ENCODE measurements around the gene C12orf57.

The C12orf57 gene

DNA sequence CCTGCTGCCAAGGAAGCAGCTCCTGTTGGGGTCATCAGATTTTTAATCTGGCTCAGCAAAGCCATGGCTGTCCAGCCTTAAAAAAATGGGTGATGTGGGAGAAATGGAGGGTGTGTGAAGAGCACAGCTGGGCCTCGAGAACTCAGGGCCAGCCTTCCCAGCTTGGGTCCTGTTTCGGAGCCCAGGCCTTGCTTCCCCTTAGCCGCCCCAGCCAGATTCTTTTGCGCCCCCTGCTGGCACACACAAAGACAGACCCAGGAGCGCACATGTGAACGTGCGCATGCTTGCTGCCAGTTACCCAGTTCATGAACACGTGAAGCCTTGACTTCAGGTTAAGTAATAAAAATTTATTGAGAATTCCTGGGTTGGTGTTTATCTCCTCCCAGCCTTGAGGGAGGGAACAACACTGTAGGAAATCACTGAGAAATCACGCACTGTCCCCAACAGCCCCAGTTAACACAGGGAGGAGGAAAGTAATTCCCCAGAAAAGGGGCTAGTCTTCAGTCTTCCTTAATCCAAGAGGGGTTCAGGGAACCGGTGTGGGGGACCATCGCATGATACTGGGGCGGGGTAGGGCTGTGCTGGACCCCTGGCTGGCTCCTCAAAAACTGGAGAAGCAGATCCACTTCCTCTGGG lies 21.3 kb downstream of the C12orf57 start:
- Histone ChIP-seq H3K27ac (ENCODE audit: low read length) (no peak overlapping the region), H3K9me3 (ENCODE audit: insufficient read depth, low read depth, low read length) (no peaks in the 10 kb centered on the region), H3K9ac (ENCODE audit: low read depth, low read length) (no peak overlapping the region), H3K4me1 (ENCODE audit: insufficient read depth, low read length) (peaks cover 28% of the 10 kb centered on the region), H3K27me3 (ENCODE audit: insufficient read depth, low read length) (no peaks in the 10 kb centered on the region), H3K36me3 (ENCODE audit: insufficient read depth, low read depth, low read length) (peaks cover 52% of the 10 kb centered on the region), H3K4me3 (ENCODE audit: low read length) (no peak overlapping the region)

DNA sequence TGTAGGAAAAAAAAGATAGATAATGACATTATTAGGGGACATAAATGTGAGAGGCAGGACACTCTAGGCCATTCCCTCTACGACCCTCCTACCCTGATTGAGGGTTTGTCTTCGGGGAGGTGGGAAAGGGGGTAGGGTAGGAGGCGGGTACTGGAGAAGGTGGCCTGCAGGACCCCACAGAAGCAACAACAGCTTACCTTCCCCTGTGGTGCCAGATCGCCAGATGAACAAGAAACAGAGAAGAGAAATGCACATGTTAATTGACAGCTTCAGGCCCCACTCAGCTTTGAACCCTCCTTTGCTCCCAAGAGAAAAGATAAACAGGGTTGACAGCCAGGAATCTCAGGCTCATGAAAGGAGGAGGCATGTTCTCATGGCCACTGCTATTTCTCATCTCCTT lies 21.9 kb downstream of the C12orf57 start:
- H3K36me3 ChIP-seq (ENCODE audit: insufficient read depth, low read depth, low read length), result peaks cover 52% of the 10 kb centered on the region
- no peak overlapping the region for H3K27ac ChIP-seq (ENCODE audit: low read length)
- no peaks in the 10 kb centered on the region for H3K27me3 ChIP-seq (ENCODE audit: insufficient read depth, low read length)
- no peak overlapping the region for H3K4me3 ChIP-seq (ENCODE audit: low read length)
- peaks cover 25% of the 10 kb centered on the region for H3K4me1 ChIP-seq (ENCODE audit: insufficient read depth, low read length)
- H3K9me3 ChIP-seq (ENCODE audit: insufficient read depth, low read depth, low read length), result no peaks in the 10 kb centered on the region
- H3K9ac ChIP-seq (ENCODE audit: low read depth, low read length), result no peak overlapping the region

DNA sequence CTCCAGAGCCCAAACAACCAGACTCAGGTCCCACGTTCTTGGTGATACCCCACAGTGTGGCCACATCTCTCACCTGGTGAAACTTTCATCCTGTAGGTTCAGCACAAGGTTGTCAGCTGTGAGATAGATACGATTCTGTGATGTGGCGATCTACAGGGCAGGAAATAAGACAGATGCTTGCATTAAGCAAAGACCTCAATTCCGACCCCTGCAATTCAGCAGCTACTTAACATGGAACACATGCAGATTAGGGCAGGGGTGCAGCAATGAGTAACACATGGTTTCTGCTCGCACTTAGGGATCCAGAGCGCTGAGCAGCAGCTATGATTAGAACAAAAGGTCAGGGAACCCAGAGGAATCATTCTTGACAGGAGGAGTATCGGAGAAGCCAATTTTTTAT lies 22.5 kb downstream of the C12orf57 start:
- H3K36me3 ChIP-seq (ENCODE audit: insufficient read depth, low read depth, low read length), result peaks cover 52% of the 10 kb centered on the region
- peaks cover 21% of the 10 kb centered on the region for H3K4me1 ChIP-seq (ENCODE audit: insufficient read depth, low read length)
- no peaks in the 10 kb centered on the region for H3K27me3 ChIP-seq (ENCODE audit: insufficient read depth, low read length)
- no peak overlapping the region for H3K4me3 ChIP-seq (ENCODE audit: low read length)
- H3K9me3 ChIP-seq (ENCODE audit: insufficient read depth, low read depth, low read length), result no peaks in the 10 kb centered on the region
- no peak overlapping the region for H3K9ac ChIP-seq (ENCODE audit: low read depth, low read length)
- no peak overlapping the region for H3K27ac ChIP-seq (ENCODE audit: low read length)

DNA sequence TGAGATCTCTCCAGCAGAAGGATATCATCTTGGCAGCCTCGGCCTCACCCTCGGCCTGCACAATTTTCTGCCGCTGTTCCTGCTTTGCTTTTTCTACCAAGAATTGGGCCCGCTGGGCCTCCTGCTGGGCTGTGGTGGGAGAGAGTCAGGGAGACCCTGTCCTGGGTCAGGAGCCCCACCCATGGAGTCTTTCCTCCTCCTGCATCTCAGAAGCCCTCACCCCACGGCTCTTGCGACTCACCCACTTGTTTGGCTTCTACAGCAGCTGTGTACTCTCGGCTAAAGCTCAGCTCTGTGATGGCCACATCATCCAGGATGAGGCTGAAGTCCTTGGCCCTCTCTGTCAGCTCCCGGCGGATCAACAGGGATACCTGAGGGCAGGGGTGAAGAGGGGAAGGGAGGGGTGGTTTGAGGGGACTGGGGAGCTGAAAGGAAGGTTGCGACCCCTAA lies 23.9 kb downstream of the C12orf57 start:
- Histone ChIP-seq H3K27ac (ENCODE audit: low read length) (no peak overlapping the region), H3K27me3 (ENCODE audit: insufficient read depth, low read length) (no peaks in the 10 kb centered on the region), H3K36me3 (ENCODE audit: insufficient read depth, low read depth, low read length) (peaks cover 56% of the 10 kb centered on the region), H3K9me3 (ENCODE audit: insufficient read depth, low read depth, low read length) (no peaks in the 10 kb centered on the region), H3K4me3 (ENCODE audit: low read length) (no peak overlapping the region), H3K9ac (ENCODE audit: low read depth, low read length) (no peak overlapping the region), H3K4me1 (ENCODE audit: insufficient read depth, low read length) (peaks cover 12% of the 10 kb centered on the region)

DNA sequence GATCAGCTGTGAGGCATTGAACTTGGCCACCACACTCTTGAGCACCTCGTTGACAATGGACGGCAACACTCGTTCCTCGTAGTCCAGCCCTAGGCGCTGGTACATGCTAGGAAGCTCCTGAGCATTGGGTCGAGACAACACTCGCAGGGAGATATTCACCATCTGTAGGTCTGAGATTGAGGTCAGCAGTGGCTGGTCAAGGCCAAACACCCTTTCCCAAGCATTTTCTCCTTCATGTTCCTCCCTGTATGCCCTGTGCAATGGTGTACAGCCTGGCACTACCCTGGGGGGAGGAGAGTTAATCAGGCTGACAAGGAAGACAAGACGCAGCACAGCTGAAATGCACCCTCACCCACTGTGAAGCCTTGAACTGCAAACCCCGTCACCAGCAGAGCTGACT lies 24.6 kb downstream of the C12orf57 start:
- Histone ChIP-seq H3K4me1 (ENCODE audit: insufficient read depth, low read length) (peaks cover 10% of the 10 kb centered on the region), H3K27ac (ENCODE audit: low read length) (no peak overlapping the region), H3K36me3 (ENCODE audit: insufficient read depth, low read depth, low read length) (peaks cover 61% of the 10 kb centered on the region), H3K9me3 (ENCODE audit: insufficient read depth, low read depth, low read length) (no peaks in the 10 kb centered on the region), H3K9ac (ENCODE audit: low read depth, low read length) (peak overlapping the region; percentile 98; the same call in 1 of the 2 replicates), H3K4me3 (ENCODE audit: low read length) (peak overlapping the region; percentile 97; the same call in 1 of the 2 replicates), H3K27me3 (ENCODE audit: insufficient read depth, low read length) (no peaks in the 10 kb centered on the region)

DNA sequence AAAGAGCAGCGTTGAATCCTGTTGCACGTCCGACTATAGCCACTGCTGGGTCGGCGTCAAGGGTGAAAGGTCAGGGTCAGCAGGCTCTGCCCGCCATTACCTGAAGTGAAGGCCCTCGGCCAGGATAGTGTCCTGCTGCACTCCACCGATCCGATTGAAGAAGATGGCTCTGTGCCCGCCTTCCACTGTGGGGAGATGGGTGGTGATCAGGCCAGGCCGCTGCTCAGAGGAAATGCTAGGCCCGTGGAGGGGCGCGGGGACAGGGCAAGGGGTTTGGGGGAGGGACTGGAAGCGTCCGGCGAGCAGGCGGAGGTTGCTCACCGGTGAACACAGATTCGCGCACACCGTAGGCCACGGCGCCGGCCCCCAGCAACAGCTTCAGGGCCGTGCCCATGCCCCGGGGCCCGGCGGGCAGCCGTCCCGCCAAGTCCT lies 26.3 kb downstream of the C12orf57 start:
- H3K4me3 ChIP-seq (ENCODE audit: low read length), result peak overlapping the region; percentile 97
- peak overlapping the region; percentile 89 for H3K27ac ChIP-seq (ENCODE audit: low read length)
- peaks cover 10% of the 10 kb centered on the region for H3K4me1 ChIP-seq (ENCODE audit: insufficient read depth, low read length)
- peak overlapping the region; percentile 98 for H3K9ac ChIP-seq (ENCODE audit: low read depth, low read length)
- no peaks in the 10 kb centered on the region for H3K9me3 ChIP-seq (ENCODE audit: insufficient read depth, low read depth, low read length)
- H3K36me3 ChIP-seq (ENCODE audit: insufficient read depth, low read depth, low read length), result peaks cover 68% of the 10 kb centered on the region
- H3K27me3 ChIP-seq (ENCODE audit: insufficient read depth, low read length), result no peaks in the 10 kb centered on the region

DNA sequence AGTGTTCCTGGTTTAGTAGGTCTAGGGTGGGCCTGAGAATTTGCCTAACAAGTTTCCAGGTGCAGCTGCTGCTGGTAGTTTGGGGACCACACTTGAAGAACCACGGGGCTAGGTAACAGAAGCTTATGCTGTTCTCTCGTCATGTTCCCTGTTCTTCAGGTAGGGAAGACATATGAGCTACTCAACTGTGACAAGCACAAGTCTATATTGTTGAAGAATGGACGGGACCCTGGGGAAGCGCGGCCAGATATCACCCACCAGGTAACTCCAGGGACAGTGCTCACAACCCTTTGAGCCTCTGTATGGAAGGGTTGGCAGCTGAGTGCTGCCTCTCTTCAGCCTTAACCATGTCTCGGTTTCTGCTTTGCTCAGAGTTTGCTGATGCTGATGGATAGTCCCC lies 30.4 kb downstream of the C12orf57 start:
- Histone ChIP-seq H3K4me1 (ENCODE audit: insufficient read depth, low read length) (peaks cover 5% of the 10 kb centered on the region; the same call in 1 of the 2 replicates), H3K9ac (ENCODE audit: low read depth, low read length) (no peak overlapping the region), H3K27me3 (ENCODE audit: insufficient read depth, low read length) (no peaks in the 10 kb centered on the region), H3K4me3 (ENCODE audit: low read length) (no peak overlapping the region), H3K9me3 (ENCODE audit: insufficient read depth, low read depth, low read length) (no peaks in the 10 kb centered on the region), H3K27ac (ENCODE audit: low read length) (no peak overlapping the region), H3K36me3 (ENCODE audit: insufficient read depth, low read depth, low read length) (peaks cover 68% of the 10 kb centered on the region)

DNA sequence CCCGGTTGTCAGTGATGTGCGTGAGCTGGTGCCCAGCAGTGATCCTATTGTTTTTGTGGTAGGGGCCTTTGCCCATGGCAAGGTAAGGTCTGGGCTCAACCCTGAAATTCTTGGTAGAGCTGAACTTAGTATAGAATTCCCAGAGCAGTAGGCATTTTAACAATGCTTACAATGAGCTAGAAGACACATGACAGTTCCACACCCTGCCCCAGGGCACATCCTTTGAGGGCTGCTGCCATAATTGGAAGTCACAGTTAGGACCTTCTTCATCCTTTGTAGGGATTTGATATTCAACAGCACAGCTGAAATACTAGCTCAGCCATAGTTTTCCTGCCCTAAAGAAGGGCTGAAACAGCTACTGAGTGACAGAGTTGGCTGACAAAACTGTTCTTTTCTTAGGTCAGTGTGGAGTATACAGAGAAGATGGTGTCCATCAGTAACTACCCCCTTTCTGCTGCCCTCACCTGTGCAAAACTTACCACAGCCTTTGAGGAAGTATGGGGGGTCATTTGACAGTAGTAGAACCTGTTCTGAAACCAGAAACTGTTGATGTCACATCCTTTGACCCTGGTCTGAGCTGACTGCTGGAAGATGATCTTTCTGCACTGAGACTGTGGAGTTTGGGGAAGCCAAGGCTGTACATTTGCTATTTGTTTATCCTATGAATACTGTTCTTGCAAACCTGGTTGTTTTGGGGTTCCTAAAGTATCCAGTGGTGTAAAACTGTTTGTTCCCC lies 31.6 kb downstream of the C12orf57 start:
- Histone ChIP-seq H3K27ac (ENCODE audit: low read length) (no peak overlapping the region), H3K36me3 (ENCODE audit: insufficient read depth, low read depth, low read length) (peaks cover 78% of the 10 kb centered on the region)

DNA sequence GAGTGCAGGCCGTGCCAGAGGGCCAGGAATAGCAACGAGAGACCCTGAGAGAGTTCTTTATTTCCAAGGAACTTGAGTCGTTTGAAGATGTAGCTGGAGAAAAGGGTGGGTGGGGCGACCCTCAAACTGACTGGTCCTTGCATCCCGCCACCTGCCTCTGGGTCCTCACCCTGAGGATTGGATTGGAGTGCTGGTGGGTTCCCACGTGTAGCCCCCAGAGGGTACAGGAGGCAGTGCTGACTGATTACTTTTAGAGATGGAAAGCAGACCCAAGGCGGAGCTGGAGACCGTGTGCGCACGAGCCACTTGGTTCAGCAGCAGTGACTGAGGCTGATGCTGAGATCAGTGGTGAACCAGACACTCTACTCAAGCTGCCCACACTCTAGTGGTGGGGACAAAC lies 33.8 kb downstream of the C12orf57 start:
- Histone ChIP-seq H3K9me3 (ENCODE audit: insufficient read depth, low read depth, low read length) (no peaks in the 10 kb centered on the region), H3K27me3 (ENCODE audit: insufficient read depth, low read length) (no peaks in the 10 kb centered on the region), H3K9ac (ENCODE audit: low read depth, low read length) (no peak overlapping the region), H3K36me3 (ENCODE audit: insufficient read depth, low read depth, low read length) (peaks cover 96% of the 10 kb centered on the region), H3K27ac (ENCODE audit: low read length) (no peak overlapping the region), H3K4me3 (ENCODE audit: low read length) (no peak overlapping the region), H3K4me1 (ENCODE audit: insufficient read depth, low read length) (no peaks in the 10 kb centered on the region)

More for the DNA sequence above, 31.6 kb downstream of the C12orf57 start:
- no peaks in the 10 kb centered on the region for H3K27me3 ChIP-seq (ENCODE audit: insufficient read depth, low read length)
- peaks cover 3% of the 10 kb centered on the region; the same call in 1 of the 2 replicates for H3K4me1 ChIP-seq (ENCODE audit: insufficient read depth, low read length)
- H3K9me3 ChIP-seq (ENCODE audit: insufficient read depth, low read depth, low read length), result no peaks in the 10 kb centered on the region
- H3K9ac ChIP-seq (ENCODE audit: low read depth, low read length), result no peak overlapping the region
- H3K4me3 ChIP-seq (ENCODE audit: low read length), result no peak overlapping the region

DNA sequence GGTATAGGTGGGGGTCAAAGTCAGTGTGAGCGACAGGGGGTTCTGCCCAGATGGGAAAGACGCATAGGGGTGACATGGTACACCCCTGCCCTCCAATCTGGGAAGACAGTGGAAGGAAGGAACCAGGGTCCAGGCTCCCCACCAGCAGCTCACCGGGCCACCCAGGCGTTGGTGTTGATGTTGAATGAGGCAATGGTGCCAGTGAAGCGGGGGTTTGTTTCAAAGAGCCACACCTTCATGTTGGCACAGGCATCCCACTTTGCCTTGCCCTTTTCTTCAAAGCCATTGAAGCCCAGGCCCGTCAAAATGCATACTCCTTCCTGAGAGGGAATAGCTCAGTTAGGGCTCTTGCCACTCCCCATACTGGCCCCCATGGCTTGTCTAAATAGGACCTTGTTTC lies 34.4 kb downstream of the C12orf57 start:
- H3K36me3 ChIP-seq (ENCODE audit: insufficient read depth, low read depth, low read length), result peaks cover 95% of the 10 kb centered on the region
- no peaks in the 10 kb centered on the region for H3K4me1 ChIP-seq (ENCODE audit: insufficient read depth, low read length)
- H3K27ac ChIP-seq (ENCODE audit: low read length), result no peak overlapping the region
- no peak overlapping the region for H3K4me3 ChIP-seq (ENCODE audit: low read length)
- H3K9me3 ChIP-seq (ENCODE audit: insufficient read depth, low read depth, low read length), result no peaks in the 10 kb centered on the region
- no peak overlapping the region for H3K9ac ChIP-seq (ENCODE audit: low read depth, low read length)
- H3K27me3 ChIP-seq (ENCODE audit: insufficient read depth, low read length), result no peaks in the 10 kb centered on the region

DNA sequence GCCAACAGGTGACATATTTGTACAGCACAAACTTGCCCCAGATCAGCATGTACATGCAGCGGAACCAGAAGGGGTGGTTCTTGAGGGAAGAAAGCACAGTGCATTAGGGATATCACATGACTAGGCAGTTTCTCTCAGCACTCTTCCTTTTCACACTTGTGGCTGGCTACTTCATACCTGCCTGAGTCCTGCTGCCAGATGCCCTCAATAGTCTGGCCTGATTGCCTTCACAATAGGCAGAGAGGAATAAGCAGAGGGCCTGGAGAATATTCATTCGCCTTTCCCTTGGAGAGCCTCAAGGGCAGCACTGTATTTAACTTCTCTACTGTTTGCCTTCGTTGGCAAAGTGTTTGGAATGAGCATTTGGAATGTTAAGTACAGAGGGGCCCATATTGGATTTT lies 34.8 kb downstream of the C12orf57 start:
- Histone ChIP-seq H3K9ac (ENCODE audit: low read depth, low read length) (no peak overlapping the region), H3K4me1 (ENCODE audit: insufficient read depth, low read length) (no peaks in the 10 kb centered on the region), H3K27ac (ENCODE audit: low read length) (no peak overlapping the region), H3K9me3 (ENCODE audit: insufficient read depth, low read depth, low read length) (no peaks in the 10 kb centered on the region), H3K27me3 (ENCODE audit: insufficient read depth, low read length) (no peaks in the 10 kb centered on the region), H3K36me3 (ENCODE audit: insufficient read depth, low read depth, low read length) (peaks cover 96% of the 10 kb centered on the region), H3K4me3 (ENCODE audit: low read length) (no peak overlapping the region)

DNA sequence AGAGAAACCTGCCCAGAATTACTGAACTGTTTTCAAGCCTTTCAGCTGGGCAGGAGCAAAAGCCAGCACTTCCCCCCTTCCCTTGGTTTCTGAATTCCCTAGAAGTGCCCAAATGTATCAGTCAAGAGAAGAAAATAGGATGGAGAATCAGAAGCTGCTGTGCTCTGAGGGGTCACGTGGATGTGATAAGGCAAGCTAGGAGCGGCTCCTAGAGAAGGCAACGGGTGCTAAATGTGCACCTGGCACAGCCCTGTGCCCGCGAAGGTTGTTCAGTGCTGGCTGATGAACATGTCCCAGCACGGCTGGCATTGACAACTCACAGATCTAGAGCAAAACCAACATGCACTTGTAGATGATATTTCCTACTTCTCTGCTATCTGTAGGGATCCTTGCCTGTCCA lies 35.2 kb downstream of the C12orf57 start:
- no peak overlapping the region for H3K4me3 ChIP-seq (ENCODE audit: low read length)
- peaks cover 92% of the 10 kb centered on the region for H3K36me3 ChIP-seq (ENCODE audit: insufficient read depth, low read depth, low read length)
- no peaks in the 10 kb centered on the region for H3K9me3 ChIP-seq (ENCODE audit: insufficient read depth, low read depth, low read length)
- H3K27me3 ChIP-seq (ENCODE audit: insufficient read depth, low read length), result no peaks in the 10 kb centered on the region
- no peak overlapping the region for H3K9ac ChIP-seq (ENCODE audit: low read depth, low read length)
- no peaks in the 10 kb centered on the region for H3K4me1 ChIP-seq (ENCODE audit: insufficient read depth, low read length)
- no peak overlapping the region for H3K27ac ChIP-seq (ENCODE audit: low read length)
